Measurements from ENCODE around the gene CAPN11.
"Not testable (repeated sequence)": the region's sequence is repeated elsewhere in the genome, so short reads cannot be mapped to it uniquely, and the experiment has no call there.

Gene CAPN11

GRCh38 chr6:44228433-44228832 lies 69.8 kb downstream of the CAPN11 start:
- DNase-seq = no peak

- no peak for DNase-seq
These were observed 70.2 kb downstream of the CAPN11 start for GRCh38 chr6:44228836-44229235.

GRCh38 chr6:44229376-44230033 lies 70.9 kb downstream of the CAPN11 start:
- no peak for DNase-seq

GRCh38 chr6:44230034-44230675 lies 71.5 kb downstream of the CAPN11 start:
- no peak for DNase-seq

- not testable (repeated sequence) for DNase-seq
These were observed 72.8 kb downstream of the CAPN11 start for GRCh38 chr6:44231426-44231825.

- DNase-seq = peak in 2 of 14 donors; percentile 40 to 46
These were observed 74.3 kb downstream of the CAPN11 start for GRCh38 chr6:44232676-44233566.

- no peak for DNase-seq
These were observed 75.0 kb downstream of the CAPN11 start for GRCh38 chr6:44233567-44234100.

Measured in C1 segment of cervical spinal cord (tissue), 14 donors.